IPS-18c (cell line): Measurements from ENCODE around the gene CDC42EP4.
"Not testable (repeated sequence)": the region's sequence is repeated elsewhere in the genome, so short reads cannot be mapped to it uniquely, and the experiment has no call there.

Experiments
- H3K4me3 ChIP-seq: 2 replicates; pipeline ENCODE4 v1.7.0; 2013; ENCODE audit warnings: low read depth, mild to moderate bottlenecking, low read length, moderate library complexity; ENCODE audit not compliant: insufficient read depth
- H3K9me3 ChIP-seq: one replicate; pipeline ENCODE4 v1.6.1; 2013; ENCODE audit warnings: mild to moderate bottlenecking, low read length, moderate library complexity; ENCODE audit not compliant: control insufficient read depth, insufficient read depth

CDC42EP4 gene

DNA sequence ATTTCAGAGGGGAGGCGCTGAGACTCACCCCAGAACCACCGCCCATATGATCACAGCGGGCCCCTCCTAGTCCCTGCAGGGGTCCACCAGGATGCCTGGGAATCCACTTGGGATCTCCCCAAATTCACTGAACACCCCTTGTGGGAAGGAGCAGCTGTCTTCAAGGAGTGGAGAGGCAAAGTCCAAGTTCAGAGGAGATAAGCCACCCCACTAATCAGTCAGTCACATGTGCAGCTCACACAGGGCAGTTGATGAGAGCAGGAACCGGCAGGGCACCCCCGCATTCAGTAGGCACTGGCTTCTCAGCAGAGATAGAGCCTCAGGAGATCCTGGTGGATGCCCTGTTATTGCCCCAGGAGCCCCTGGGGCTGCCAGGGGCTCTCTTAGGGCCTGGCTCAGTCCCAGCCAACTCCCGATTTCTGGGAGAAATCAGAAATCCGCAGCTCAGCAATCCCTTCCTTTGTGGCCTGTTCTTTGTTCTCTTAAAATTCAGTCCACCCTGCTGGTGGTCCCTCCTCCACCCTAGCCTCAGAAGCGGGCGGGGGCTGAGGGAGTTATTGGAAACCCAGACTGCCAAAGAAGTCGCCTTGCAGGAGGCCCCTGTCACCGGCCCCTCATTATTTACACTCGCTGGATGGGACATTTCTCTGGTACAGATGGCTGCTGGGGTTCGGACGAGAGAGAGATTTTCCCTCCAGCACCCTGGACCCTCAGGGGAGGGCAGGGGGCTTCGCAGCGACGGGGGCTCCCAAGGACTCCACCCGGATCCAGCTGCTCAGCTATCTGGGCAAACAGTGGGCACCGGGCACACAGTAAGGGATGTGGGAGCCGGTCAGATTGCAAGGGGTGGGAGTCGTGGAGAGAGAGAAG, 1.8 kb downstream of the CDC42EP4 start:
- peak overlapping the region; percentile 87 for H3K4me3 ChIP-seq
- no peaks in the 10 kb centered on the region for H3K9me3 ChIP-seq

DNA sequence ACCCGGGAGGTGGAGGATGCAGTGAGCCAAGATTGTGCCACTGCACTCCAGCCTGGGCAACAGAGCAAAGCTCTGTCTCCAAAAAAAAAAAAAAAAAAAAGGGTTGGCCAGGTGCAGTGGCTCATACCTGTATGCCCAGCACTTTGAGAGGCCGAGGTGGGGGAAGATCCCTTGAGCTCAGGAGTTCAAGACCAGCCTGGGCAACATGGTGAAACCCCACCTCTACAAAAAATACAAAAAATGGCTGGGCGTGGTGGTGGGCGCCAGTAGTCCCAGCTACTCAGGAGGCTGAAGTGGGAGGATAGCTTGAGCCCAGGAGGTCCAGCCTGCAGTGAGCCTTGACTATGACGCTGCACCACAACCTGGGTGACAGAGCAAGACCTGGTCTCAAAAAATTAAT, 2.8 kb downstream of the CDC42EP4 start:
- H3K9me3 ChIP-seq, H3K4me3 ChIP-seq: not testable (repeated sequence)

DNA sequence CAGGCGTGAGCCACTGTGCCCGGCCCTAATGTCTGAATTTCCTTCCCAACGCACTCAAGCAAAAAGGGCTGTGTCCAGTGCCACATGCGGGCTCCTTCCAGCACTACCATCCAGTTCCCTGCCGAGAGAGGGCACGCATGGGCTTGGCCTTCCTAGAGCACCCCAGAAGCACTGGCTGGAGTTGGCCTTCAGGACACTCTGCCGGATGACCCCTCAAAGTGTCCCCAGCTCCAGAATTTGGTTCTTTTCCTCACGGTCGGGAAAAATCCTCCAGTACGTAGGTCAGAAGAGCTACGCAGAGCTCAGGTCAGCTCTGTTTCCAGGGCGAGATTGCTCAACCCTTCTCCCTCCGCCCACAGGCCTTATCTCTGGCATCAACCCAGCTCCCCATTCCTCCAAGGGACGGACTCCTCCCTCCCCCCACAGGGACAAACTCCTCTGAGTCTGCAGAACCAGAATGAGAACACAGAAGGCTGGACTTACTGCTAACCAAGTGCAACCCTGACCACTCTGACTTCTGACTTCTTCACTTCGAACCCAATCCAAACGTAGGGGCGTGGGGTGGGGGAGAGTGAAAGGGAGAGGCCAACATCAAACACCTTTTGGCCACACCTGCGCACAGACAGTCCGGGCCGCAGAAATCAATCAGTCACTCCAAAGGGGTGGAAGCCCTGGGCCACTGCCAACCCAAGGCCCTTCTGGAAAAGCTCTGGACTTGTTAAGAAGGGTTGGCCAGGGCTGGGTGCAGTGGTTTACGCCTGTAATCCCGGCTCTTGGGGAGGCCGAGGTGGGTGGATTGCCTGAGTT, 3.6 kb downstream of the CDC42EP4 start:
- Histone ChIP-seq H3K9me3 (no peaks in the 10 kb centered on the region), H3K4me3 (no peak overlapping the region)

DNA sequence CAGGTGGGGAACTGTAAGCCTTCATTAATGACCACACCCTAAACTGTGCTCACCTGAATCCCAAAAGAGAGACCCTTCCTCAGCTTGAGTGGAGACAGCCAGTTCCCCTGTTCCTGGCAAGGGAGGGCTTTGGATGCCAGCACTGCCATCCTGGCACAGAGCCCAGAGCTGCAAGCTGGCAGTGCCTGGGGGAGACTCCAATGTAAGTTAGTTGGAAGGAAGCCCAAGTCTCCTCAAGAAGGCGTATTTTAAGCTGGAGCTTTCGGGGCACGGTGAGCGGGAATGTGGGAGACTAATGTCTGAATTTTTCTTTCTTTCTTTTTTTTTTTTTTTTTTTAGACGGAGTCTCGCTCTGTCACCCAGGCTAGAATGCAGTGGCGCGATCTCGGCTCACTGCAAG, 4.7 kb downstream of the CDC42EP4 start:
- Histone ChIP-seq H3K4me3 (no peak overlapping the region), H3K9me3 (no peaks in the 10 kb centered on the region)

DNA sequence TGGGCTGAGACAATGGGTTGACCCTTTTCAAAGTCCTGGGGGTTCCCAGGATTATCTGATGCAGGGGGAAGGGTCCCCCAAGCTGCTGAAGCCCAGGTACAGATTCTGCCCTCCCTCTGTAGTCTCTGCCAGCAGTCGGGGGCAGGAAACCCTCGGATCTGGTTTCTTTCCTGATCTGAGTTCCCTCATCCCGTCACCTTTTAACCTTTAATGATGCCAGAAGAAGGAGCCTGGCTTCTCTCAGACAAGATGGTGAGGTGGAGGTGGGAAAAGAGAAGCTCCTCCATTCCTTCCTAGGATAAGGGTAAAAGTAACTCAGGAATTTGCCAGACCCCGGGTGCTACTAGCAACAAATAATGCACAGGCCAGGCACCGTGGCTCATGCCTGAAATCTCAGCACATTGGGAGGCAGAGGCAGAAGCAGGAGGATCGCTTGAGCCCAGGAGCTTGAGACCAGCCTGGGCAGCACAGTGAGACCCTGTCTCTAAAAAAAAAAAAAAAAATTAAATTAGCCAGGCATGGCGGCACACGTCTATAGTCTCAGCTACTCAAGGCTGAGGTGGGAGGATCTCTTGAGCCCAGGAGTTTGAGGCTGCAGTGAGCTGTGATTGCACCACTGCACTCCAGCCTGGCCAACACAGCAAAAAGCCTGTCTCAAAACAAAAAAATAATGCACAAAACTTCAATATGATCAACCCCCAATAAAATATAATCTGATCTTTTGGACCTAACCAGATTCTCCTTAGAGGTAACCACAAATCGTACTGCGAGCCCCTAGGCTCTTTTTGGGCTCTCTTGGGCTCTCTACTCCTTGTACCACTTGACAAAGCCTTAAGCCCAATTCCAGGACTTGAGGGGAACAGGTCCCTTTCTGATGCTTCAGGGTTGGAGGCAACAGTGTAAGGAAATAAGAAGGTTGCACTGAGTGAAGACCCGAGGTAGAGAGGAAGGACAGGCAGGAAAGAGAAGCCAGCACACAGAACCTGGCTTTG, 5.7 kb downstream of the CDC42EP4 start:
- Histone ChIP-seq H3K9me3 (no peaks in the 10 kb centered on the region), H3K4me3 (no peak overlapping the region)

DNA sequence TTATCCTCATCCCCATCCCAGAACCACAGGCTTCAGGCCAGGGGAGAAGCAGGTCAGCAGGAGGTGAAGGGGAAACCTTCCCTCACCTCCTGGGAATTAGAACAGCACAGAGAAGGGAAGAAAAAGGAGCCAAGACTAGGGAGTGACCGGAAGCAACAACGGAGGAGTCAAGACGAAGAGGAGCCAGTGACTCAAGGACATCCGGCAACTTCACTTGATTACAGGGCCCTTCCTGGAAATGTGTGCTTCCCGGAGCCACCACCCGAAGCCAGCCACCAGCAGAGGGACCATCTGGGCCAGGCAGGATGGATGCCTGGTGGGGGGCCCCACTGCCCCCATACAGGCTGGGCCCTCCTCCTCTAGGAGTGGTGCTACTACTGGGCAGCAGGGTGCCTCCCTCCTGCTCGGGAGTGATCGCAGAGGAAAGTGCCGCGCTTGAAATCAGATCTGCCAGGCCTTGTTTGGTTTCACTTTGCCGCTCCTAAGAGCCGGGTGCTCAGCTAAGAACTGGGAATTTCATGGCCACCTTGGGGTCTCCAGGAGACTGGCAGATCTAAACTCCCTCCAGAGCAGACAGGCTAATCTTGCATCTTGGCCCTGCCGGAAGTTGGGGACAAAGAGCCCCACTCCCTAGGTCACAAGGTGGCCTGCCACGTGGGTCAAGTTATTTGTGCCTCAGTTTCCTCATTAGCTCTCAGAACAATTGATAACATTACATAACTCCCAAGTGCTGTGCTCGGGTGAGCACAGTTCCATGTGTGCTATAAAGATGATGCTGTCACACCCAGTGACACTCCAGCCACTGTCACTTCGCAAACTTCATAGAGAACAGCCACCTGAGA, 6.6 kb downstream of the CDC42EP4 start:
- H3K4me3 ChIP-seq, result peak overlapping the region; percentile 31; the same call in 1 of the 2 replicates
- H3K9me3 ChIP-seq, result no peaks in the 10 kb centered on the region

DNA sequence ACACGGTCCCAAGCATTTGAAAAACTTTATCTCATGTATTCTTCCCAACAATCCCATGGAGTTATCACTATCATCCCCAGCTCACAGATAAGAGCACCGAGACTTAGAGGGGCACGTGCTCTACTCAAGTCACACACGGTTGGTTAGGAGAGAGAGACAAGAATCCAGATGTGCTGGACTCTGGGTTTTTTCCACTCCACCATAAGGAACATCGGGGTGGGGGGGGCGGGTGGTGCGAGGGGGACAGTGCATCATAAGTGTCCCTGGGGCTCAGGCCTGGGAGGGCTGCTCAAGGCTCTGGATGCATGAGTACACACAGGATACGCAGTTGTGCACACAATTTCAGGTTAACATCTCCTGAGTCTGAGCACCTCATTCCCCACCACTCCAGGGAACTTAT, 7.4 kb downstream of the CDC42EP4 start:
- no peaks in the 10 kb centered on the region for H3K9me3 ChIP-seq

DNA sequence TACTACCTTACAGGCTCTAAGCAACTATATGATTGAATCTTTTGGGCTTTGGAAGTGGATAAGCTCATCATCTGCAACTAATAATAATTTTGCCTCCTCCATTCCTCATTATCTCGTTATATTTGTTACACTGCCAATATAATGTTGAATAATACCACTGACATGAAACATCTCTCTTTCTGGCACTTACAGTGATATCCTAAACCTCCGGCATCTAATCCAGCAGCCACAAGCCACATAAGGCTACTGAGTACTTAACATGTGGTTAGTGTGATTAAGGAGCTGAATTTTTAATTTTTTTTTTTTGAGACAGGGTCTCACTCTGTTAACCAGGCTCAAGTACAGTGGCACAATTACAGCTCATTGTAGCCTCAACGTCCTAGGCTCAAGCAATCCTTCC, 9.6 kb downstream of the CDC42EP4 start:
- Histone ChIP-seq H3K9me3 (no peaks in the 10 kb centered on the region), H3K4me3 (no peak overlapping the region)

More for the DNA sequence above, 7.4 kb downstream of the CDC42EP4 start:
- no peak overlapping the region for H3K4me3 ChIP-seq

DNA sequence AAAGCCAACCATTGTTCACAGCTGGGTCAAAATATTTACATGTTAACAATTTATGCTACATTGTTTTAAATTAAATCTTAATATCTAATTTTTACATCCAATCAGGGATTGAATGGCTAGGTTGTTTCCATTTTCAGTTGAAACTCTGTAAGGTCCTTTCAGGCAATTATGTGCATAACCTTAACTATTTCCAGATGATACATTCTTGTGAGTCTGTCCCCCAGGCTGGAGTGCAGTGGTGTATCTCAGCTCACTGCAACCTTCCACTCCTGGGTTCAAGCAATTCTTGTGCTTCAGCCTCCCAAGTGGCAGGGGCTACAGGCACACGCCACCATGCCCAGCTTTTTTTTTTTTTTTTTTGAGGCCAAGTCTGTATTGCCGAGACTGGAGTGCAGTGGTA, 10.4 kb downstream of the CDC42EP4 start:
- Histone ChIP-seq H3K4me3 (no peak overlapping the region), H3K9me3 (no peaks in the 10 kb centered on the region)

DNA sequence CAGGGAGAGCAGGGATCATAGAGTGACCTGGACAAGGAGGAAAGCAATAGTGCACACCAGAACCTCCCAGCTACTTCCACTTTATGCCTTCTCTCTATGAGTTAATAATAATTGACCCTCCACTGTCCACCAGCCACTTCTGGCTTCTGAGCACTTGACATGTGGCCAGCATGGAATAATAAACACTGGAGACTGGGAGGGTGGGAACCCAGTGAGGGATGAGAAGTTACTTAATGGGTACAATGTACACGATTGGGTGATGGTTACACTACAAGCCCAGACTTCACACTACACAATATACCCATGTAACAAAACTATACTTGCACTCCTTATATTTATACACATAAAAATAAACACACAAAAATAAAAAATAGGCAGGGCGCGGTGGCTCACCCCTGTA, 11.4 kb downstream of the CDC42EP4 start:
- H3K9me3 ChIP-seq, result no peaks in the 10 kb centered on the region
- no peak overlapping the region for H3K4me3 ChIP-seq

DNA sequence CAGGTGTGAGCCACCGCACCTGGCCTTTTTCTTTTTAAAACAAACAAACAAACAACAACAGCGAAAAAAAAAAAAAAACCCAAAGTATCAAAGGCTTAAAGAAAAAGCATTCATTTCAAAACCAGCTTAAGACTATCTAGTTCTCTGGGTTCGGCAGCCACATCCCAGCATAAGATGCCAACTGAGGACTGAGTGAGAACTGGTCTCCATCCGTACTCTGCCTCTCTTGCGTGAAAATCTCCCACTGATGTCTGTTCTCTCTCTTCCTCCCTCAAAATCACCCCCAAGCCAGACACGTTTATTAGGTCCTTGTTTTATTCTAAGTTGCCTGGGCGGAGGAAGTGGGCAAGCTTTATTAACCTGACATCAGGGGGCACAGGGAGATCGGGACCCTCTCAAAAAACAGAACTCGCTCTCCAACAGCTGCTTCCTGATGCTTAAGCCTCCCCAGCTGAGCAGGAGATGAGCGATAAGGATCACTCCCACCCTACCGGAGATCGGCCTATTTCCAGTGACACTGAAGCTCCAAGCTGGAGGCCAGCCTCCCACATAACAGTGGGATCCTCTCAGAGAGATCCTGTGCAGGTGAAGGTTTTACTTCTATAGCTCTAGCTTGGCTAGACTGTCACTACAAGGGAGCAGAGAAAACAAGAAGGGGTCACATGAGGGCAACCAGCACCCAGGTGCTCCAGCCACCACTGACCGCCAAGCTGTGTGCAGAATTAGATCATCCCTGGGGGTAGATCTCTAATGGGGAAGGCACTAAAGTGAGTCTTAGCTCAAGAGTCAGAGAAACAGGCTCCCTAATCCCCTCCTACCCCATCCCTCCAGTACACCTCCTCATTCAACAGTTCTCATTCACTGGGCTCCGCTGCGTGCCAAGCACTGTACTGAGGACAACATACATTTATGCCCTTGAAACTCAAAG, 13.6 kb downstream of the CDC42EP4 start:
- H3K9me3 ChIP-seq, result no peaks in the 10 kb centered on the region
- no peak overlapping the region for H3K4me3 ChIP-seq

DNA sequence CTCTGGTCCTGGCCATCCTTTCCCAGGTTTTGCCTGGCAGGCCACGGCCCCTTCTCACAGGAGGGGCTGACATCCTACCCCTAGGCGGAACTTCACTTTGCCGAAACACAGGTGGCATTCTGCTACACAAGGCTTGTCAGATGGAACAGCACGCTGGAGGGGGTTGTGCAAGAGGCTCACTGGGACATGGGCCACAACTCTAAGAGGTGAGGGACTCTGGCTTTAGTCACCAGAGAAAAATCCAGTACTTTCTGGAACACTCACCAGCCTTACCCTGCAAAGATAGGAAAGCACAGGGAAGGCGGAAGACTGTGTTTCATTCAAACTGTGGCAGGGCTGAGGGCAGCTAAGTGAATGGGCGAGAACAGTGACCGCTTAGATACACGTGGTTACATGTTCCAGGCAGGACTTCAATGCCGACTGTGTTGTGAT, 18.3 kb downstream of the CDC42EP4 start:
- no peak overlapping the region for H3K4me3 ChIP-seq
- no peaks in the 10 kb centered on the region for H3K9me3 ChIP-seq

DNA sequence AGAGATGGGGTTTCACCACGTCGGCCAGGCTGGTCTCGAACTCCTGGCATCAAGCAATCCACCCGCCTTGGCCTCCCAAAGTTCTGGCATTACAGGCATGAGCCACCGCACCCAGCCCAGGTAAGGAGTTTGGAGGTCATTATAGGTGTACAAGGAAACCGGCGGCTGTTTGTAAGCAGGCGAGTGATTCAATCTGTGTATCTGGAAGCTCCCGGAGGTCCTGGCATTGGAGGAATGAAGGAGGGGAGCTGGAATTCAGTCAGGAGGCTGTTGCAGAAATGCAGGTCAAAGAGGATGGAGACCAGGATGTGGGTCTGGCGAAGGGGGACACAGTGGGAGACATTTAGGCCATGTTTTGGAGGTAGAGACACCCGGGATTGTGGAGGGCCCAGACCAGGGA, 18.8 kb downstream of the CDC42EP4 start:
- Histone ChIP-seq H3K4me3 (no peak overlapping the region), H3K9me3 (no peaks in the 10 kb centered on the region)

DNA sequence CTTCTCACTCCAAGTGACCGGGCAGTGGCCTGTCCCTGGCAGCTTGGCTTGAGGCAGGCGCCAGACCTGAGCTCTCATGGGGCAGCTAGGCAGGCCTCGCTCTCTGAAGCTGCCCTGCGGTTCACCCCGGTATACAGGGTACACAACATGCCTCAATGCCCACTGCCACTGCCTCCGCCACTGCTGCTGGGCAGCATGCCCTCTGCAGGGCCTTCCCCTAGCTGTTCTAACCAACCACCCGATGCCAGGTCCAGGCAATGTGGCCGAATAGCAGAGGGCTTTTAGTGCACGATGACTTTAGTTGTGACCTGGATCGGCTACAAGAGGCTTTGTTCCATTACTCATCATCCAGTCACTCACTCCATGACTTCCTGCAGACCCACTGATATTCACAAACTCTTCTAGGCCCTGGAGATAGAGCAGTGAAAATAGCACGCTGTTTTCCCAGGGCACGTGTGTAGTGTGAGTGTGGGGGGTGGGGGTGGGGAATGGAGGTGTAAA, 19.7 kb downstream of the CDC42EP4 start:
- H3K9me3 ChIP-seq, result no peaks in the 10 kb centered on the region
- H3K4me3 ChIP-seq, result no peak overlapping the region

DNA sequence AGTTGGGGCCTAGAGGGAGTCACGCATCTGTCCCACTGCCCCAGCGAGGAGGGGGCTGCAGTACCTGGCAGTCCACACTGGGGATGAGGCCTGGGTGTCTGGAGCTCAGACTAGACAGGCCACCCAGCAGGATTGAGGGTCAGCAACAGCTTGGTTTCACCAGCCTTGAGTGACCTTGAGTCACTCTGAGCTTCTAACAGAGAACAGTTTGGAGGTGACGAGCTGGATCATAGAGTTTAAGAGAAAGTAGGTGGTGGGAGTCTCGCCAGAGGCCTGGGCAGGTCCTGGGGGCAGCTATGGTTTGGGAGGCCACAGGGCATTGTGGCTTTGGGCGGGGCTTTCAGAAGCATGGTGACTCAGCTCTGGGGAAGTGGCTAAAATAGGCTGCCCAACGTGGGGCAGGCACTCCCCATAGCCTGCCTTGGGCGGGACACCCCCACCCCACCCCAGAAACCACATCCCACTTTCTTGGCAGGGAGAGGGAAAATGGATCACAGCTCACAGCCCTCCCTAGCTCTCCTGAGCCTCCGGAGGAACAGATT, 20.5 kb downstream of the CDC42EP4 start:
- Histone ChIP-seq H3K9me3 (no peaks in the 10 kb centered on the region), H3K4me3 (no peak overlapping the region)
